Kidney (tissue), 14 donors: ENCODE results near the gene CENPN. TPM values are rescaled to one million over a fixed set of nuclear protein-coding genes. Genes with fewer than 3 reads are reported as not detected.

Source experiments
- DNase-seq, 5 donors: peaks; one replicate each; pipeline ENCODE4 v3.0.0-alpha.2; 2013 to 2020
- FAIRE-seq: peaks from 2 replicates; lab custom pipeline; 2012; peaks lifted over from hg19 to GRCh38; lab: Jason Lieb, UNC
- H3K27ac ChIP-seq, 2 donors: one replicate each; pipeline ENCODE4 v1.7.0; 2013; ENCODE audit warnings: low read depth in 2 of 2, low read length in 2 of 2, inconsistent platforms in 1 of 2
- H3K27me3 ChIP-seq: one replicate; pipeline ENCODE4 v1.7.1; 2013; ENCODE audit warnings: low read length, inconsistent platforms; ENCODE audit not compliant: control insufficient read depth, insufficient read depth
- H3K36me3 ChIP-seq, 3 donors: one replicate each; pipeline versions ENCODE4 v1.7.0 to v1.7.1; 2013; ENCODE audit warnings: low read length in 3 of 3, control low read depth in 1 of 3, inconsistent platforms in 1 of 3; ENCODE audit not compliant: insufficient read depth in 3 of 3, control insufficient read depth in 2 of 3
- H3K4me1 ChIP-seq, 3 donors: one replicate each; pipeline versions ENCODE4 v1.7.0 to v1.7.1; 2013; ENCODE audit warnings: low read length in 3 of 3, inconsistent platforms in 1 of 3, low read depth in 1 of 3; ENCODE audit not compliant: control insufficient read depth in 2 of 3, insufficient read depth in 2 of 3
- H3K4me3 ChIP-seq, 3 donors: one replicate each; pipeline versions ENCODE4 v1.7.0 to v1.8.1; 2013; ENCODE audit warnings: low read length in 3 of 3, control low read depth in 1 of 3, inconsistent platforms in 1 of 3
- H3K9ac ChIP-seq, 3 donors: one replicate each; pipeline versions ENCODE4 v1.7.0 to v1.7.1; 2013; ENCODE audit warnings: low read length in 3 of 3, control low read depth in 1 of 3, inconsistent platforms in 1 of 3
- H3K9me3 ChIP-seq, 3 donors: one replicate each; pipeline versions ENCODE4 v1.7.0 to v1.7.1; 2013; ENCODE audit warnings: low read length in 3 of 3, control low read depth in 1 of 3, inconsistent platforms in 1 of 3; ENCODE audit not compliant: control insufficient read depth in 2 of 3, insufficient read depth in 1 of 3
- CTCF ChIP-seq: IDR thresholded peaks from 3 replicates; pipeline ENCODE4 v1.5.1; 2012; ENCODE audit warnings: mild to moderate bottlenecking, moderate library complexity, borderline replicate concordance; ENCODE audit not compliant: insufficient read depth; ENCODE audit errors: extremely low read depth
- intact Hi-C: fragments of 100-400 bp; cut with DNase I; formaldehyde crosslinking; loops from one replicate; pipeline ENCODE4 v1.11.1; 2022
- polyA plus RNA-seq: library from polyadenylated mRNA; stranded (reverse); fragments of 350-450 nt; fragmentation: Illumina TruSeq; extraction: RNeasy Lipid Tissue Mini Kit (QIAGEN cat#74804); gene quantifications from one replicate; pipeline ENCODE4 v1.2.3, GENCODE V29; 2014; ENCODE audit warnings: low read depth, low replicate concordance; ENCODE audit not compliant: insufficient read depth
- total RNA-seq: library from RNA; stranded (reverse); fragmentation: NEBNext Ultra II Directional; extraction: Animal tissue kit (Norgen Biotek cat#: 25700); gene quantifications from one replicate; pipeline ENCODE4 v1.2.1, GENCODE V29; 2021
- donor health status: control.
- donor health status: control.
- donor health status: control.
- donor health status: control.
- donor health status: control.
- donor health status: DM: yes; HTN: yes; CAD: no.
- donor health status: Normal renal cell carcinoma (clear cell type).

Gene CENPN
- total and polyA plus RNA-seq, 2 donors from 2014 or later, result 2.0 to 4.1 TPM

DNA sequence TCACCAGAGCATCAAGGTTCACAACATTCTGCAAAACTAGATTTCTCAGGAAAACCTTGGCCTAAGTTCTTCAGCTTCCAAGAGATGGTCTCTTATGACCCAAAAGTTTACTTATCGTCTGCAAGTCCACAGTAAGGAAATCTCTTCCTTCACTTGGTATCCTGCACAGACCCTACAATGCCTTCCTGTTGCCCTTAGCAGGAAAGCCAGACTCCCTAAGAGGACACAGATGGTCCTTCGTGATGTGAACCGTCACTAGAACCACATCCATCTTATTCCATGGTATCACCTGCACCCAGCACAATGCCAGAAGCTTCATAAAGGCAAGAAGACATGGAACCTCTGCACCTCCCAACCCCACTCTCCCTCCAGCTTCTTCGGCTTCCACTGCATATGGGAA lies 34.4 kb upstream of the CENPN start:
- Histone ChIP-seq H3K27me3 (no peaks in the 10 kb centered on the region), H3K36me3 (peaks cover 0 to 2% (median 0%) of the 10 kb centered on the region in 3 donors), H3K9ac (no peak overlapping the region), H3K27ac (no peak overlapping the region), H3K4me3 (no peak overlapping the region), H3K4me1 (peaks cover 0 to 2% (median 0%) of the 10 kb centered on the region in 3 donors), H3K9me3 (no peaks in the 10 kb centered on the region)
- TF ChIP-seq CTCF, result no peak
- DNase-seq (no peak), FAIRE-seq (no peak)
- intact Hi-C loops, result no loop called here

- Histone ChIP-seq H3K27me3 (no peaks in the 10 kb centered on the region), H3K4me3 (no peak overlapping the region), H3K9ac (no peak overlapping the region), H3K36me3 (peaks cover 0 to 2% (median 0%) of the 10 kb centered on the region in 3 donors), H3K27ac (no peak overlapping the region), H3K4me1 (peaks cover 0 to 2% (median 0%) of the 10 kb centered on the region in 3 donors), H3K9me3 (no peaks in the 10 kb centered on the region)
- DNase-seq, result peak in 1 of 5 donors; percentile 19
- FAIRE-seq, result no peak
- intact Hi-C loops, result no loop called here
- no peak for TF ChIP-seq CTCF
Measured at GRCh38 chr16:80973991-80974390, 33.0 kb upstream of the CENPN start.

DNA sequence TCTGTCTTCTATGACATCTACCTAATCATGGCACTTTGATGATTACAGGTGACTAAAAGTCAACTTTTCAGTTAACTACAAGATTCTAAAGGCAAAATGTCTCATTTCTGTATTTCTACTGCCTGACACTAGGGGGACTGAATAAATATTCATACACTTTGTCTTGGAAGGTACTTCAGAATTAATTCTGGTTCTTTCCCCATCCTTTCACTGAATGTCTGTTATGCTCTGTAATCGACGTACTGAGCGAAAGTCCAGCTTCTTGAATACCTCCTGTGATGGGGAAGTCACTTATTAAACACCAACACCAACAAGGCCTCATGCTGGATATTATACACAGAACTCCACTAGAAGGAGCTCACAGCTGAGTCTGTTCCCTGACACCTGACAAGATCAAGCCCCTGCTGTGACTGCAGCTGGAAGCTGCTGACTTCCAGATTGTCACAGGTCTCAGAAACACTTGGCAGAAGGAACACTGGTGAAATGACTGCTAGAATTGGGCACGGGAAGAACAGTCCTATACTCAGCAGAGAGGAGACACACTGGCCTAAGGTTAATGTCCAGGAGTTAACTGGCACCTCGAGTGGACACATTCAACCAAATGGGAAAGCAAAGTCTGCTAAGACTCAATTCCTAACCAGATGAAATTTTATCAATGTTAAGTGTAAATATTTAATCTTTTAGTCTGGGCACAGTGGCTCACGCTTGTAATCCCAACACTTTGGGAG lies 32.2 kb upstream of the CENPN start:
- Histone ChIP-seq H3K27me3 (no peaks in the 10 kb centered on the region), H3K9ac (no peak overlapping the region), H3K4me1 (no peaks in the 10 kb centered on the region), H3K36me3 (peaks cover 0 to 2% (median 0%) of the 10 kb centered on the region in 3 donors), H3K27ac (peak overlapping the region in 1 of 2 donors; percentile 49), H3K4me3 (no peak overlapping the region), H3K9me3 (no peaks in the 10 kb centered on the region)
- intact Hi-C loops, result no loop called here
- FAIRE-seq, result no peak
- DNase-seq, result no peak
- peak; percentile 6 for TF ChIP-seq CTCF
